ENCODE measurements around the gene ALAD.
A peak's percentile ranks its signal among the peaks of the same experiment; 100 is the strongest.
"Not testable (repeated sequence)": the region's sequence is repeated elsewhere in the genome, so short reads cannot be mapped to it uniquely, and the experiment has no call there.

ALAD gene

GRCh38 chr9:113397203-113397631, 3.9 kb downstream of the ALAD start:
- no peak for DNase-seq

GRCh38 chr9:113395000-113395861, 5.9 kb downstream of the ALAD start:
- DNase-seq = no peak

GRCh38 chr9:113393281-113393680, 7.8 kb downstream of the ALAD start:
- no peak for DNase-seq

- DNase-seq = no peak
Observed at GRCh38 chr9:113391917-113392316, 9.2 kb downstream of the ALAD start.

GRCh38 chr9:113390192-113390960, 10.7 kb downstream of the ALAD start:
- no peak for DNase-seq

- no peak for DNase-seq
Observed at GRCh38 chr9:113389451-113389850, 11.6 kb downstream of the ALAD start.

- DNase-seq = no peak
Observed at GRCh38 chr9:113388833-113389232, 12.3 kb downstream of the ALAD start.

GRCh38 chr9:113387560-113388230, 13.4 kb downstream of the ALAD start:
- no peak for DNase-seq

- no peak for DNase-seq
Observed at GRCh38 chr9:113386571-113387393, 14.3 kb downstream of the ALAD start.

- DNase-seq = no peak
Observed at GRCh38 chr9:113381909-113382411, 19.1 kb downstream of the ALAD start.

- not testable (repeated sequence) for DNase-seq
Observed at GRCh38 chr9:113381441-113381840, 19.6 kb downstream of the ALAD start.

- no peak for DNase-seq
Observed at GRCh38 chr9:113380869-113381378, 20.2 kb downstream of the ALAD start.

GRCh38 chr9:113379829-113380210, 21.3 kb downstream of the ALAD start:
- DNase-seq = not testable (repeated sequence)

GRCh38 chr9:113379094-113379828, 21.8 kb downstream of the ALAD start:
- not testable (repeated sequence) for DNase-seq

GRCh38 chr9:113376634-113377567, 24.2 kb downstream of the ALAD start, which contains the start of gene HDHD3:
Gene HDHD3 (minus strand): TSS chr9:113376986. CDS start chr9:113374354, 2,632 bp downstream.
- DNase-seq = peak; percentile 85

GRCh38 chr9:113375057-113376023, 25.7 kb downstream of the ALAD start:
- no peak for DNase-seq

- no peak for DNase-seq
Observed at GRCh38 chr9:113373676-113374392, 27.2 kb downstream of the ALAD start.

GRCh38 chr9:113373256-113373655, 27.8 kb downstream of the ALAD start:
- no peak for DNase-seq
